ENCODE results near the gene MACROD1.

MACROD1 gene

GRCh38 chr11:64039012-64039665 is 126.8 kb downstream of the MACROD1 start:
- no peak for DNase-seq (ENCODE audit: extremely low read depth in 1 of 2, low read depth in 1 of 2)

DNA sequence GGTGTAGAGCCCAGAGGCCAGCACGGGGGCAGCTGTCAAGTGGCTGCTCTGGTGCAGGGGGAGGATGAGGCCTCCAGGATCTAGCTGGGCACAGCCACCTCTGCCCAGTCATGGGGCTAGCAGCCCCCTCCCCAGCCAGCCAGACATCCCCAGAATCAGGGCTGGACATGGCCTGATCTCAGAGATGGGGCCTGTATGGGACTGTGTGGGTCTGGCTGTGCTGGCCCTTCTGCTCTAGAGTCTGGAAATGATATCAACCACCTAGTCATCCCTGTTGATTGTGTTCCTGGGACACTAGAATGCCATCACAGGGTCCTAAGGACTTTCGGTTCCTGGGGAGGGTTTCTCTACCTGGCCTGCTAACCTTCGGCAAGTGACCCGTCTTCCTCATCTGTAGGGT is 127.4 kb downstream of the MACROD1 start:
- DNase-seq (ENCODE audit: extremely low read depth in 1 of 2, low read depth in 1 of 2), result no peak

DNA sequence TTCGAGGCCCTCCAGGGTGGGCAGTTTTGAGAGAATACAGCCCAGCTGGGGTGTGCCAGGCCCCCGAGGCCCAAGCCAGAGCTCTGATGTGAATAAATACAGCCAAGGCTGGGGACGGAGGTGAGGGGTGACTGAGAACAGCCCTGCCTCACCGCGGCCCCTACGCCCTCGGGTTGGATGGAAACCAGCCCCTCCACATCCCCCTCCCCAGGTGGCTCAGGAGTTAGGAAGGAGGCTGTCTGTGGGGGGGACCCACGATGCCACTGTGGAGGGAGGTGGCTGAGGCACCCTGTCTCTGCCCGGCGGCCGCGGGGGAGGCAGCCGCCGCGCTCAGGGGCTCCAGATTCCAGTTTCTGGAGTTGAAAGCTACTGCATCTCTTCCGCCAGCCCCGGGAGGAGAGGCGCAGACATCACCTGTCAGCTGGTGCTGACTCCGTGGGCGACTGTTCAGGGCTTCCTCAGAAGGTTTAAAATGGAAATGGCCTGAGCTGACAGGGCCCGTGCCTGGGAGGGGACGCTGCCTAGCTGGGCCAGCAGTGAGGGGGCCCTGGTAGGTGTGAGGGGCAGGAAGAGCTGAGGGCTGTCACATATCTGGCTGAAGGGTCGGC is 128.8 kb downstream of the MACROD1 start:
- no peak for DNase-seq (ENCODE audit: extremely low read depth in 1 of 2, low read depth in 1 of 2)

DNA sequence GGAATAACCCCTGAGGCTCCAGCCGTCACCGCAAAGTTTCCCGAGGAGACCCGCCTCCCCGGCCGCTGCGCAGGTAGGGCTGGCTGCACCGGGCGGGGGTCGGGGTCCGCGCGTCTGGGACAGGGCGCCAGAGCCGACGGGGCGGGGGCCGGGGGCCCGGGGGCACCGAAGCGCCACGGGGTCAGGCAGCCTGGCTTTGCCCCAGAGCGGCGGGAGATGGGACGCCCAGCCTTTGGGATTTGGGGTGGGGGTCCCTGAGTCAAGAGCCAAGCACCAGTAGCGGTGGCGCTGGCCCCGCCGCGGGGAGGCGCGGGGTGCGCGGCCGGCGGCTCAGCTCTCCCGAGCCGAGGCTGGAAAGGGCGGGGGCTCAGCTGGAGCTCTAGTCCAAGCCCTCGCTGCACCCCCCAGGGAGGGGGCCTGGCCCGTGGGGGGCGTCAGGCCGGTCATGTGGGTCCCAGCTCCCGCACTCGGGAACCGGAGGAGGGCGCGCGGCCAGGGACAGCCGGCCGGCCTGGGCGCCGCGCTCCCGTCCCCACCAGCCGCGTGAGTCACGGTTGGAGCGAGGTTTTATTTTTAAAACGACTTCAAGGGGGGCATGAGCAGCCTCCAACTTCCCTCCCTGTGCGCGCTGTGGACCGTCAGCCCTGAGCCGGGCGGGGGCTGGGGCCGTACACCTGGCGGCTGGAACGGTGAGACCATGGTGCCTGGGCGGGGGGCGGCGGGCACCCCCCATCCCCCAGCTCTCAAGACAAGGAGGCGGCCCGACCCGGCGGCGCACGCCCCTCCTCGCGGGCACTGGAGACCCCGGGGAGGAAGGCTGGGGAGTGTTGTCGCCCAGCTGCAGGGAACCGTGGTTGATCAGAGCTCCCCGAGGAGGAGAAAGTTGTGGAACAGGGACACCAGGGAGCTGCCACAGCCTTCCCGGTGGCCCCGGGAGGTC is 129.6 kb downstream of the MACROD1 start:
- DNase-seq (ENCODE audit: extremely low read depth in 1 of 2, low read depth in 1 of 2), result no peak

DNA sequence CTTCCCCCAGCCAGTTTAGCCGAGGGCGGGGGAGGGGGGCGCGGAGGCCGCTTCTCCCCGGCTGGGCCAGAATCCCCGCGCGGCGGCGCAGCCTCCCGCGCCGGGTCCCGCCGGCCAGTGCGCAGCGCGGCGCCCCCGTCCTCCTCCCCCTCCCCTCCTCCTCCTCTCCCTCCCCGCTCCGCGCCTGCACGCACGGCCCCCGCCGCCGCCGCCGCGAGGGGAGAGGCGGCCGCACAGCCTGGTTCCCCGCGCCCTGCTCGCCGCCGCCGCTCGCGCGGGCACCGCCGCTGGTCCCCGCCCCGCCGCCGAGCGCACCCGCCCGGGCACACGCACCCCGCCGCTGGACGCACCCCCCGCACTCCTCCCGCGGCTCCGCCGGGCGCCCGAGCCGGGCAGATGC is 130.3 kb downstream of the MACROD1 start, which contains the start of gene FLRT1:
Gene FLRT1 (plus strand): TSS at position 356 of the 400 bp plus-strand sequence. CDS start 80,337 bp downstream, outside the sequence.
- no peak for DNase-seq (ENCODE audit: extremely low read depth in 1 of 2, low read depth in 1 of 2)

GRCh38 chr11:64035081-64035524 is 130.8 kb downstream of the MACROD1 start:
- no peak for DNase-seq (ENCODE audit: extremely low read depth in 1 of 2, low read depth in 1 of 2)

GRCh38 chr11:64034411-64034811 is 131.5 kb downstream of the MACROD1 start:
- DNase-seq (ENCODE audit: extremely low read depth in 1 of 2, low read depth in 1 of 2), result no peak

- no peak for DNase-seq (ENCODE audit: extremely low read depth in 1 of 2, low read depth in 1 of 2)
These were observed 133.9 kb downstream of the MACROD1 start for GRCh38 chr11:64032050-64032449.

GRCh38 chr11:64031001-64031400 is 134.9 kb downstream of the MACROD1 start:
- DNase-seq (ENCODE audit: extremely low read depth in 1 of 2, low read depth in 1 of 2), result no peak

GRCh38 chr11:64029773-64030172 is 136.1 kb downstream of the MACROD1 start:
- no peak for DNase-seq (ENCODE audit: extremely low read depth in 1 of 2, low read depth in 1 of 2)

GRCh38 chr11:64028398-64029115 is 137.4 kb downstream of the MACROD1 start:
- no peak for DNase-seq (ENCODE audit: extremely low read depth in 1 of 2, low read depth in 1 of 2)

DNA sequence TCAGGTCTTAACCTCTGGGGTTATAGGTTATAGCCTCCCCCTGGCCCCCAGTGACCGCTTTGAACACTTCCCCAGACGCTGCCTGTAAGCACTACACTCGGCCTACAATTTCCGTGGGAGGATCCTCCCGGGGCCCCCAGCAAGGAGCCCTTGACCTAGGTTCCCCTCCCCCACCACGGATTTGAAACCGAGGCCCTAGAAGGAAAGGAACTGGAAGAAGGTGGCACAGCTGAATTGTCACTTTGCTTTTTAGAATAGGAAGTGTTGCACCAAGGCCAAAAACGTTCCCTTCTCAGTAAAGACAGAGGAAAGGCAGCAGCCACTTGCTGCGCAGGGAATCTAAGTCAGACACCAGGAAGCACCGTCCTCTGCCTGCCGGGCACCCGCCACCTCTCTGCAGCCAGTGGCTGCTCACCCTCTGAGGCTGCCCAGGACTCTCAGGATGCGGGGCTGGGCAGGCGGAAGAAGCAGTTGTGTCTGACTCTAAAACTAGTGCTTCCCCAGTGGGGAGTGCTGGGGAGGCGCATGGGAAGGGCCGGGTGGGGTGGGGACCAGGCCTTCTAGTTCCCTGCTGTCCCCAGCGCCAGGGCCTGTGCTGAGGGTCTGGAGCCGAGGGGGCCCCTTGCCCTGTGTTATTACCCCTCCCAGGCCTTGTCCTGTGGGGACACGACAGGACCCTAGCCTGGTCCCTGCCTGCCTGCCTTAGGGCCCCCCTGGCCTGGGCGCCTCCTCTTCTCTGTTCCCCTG is 138.1 kb downstream of the MACROD1 start:
- DNase-seq (ENCODE audit: extremely low read depth in 1 of 2, low read depth in 1 of 2), result no peak

GRCh38 chr11:64026575-64027205 is 139.2 kb downstream of the MACROD1 start:
- no peak for DNase-seq (ENCODE audit: extremely low read depth in 1 of 2, low read depth in 1 of 2)

DNA sequence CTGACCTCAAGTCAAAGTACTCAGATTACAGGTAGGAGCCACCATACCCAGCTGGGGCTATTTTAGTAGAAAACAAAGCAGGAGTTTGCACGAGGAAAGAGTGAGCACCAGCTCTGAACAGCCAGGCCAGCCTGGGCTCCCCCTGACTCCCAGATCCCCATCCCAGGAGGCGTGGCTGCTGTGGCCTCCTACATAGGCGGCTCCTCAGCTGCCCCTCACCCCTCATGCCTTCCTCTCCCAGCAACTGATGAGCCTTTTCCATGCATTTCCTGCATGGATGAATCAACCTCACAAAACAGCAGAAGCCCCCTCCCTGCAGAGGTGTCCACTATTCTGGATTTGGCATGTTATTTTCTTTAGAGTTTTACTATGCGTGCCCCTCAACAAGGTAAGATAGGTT is 140.7 kb downstream of the MACROD1 start:
- no peak for DNase-seq (ENCODE audit: extremely low read depth in 1 of 2, low read depth in 1 of 2)

DNA sequence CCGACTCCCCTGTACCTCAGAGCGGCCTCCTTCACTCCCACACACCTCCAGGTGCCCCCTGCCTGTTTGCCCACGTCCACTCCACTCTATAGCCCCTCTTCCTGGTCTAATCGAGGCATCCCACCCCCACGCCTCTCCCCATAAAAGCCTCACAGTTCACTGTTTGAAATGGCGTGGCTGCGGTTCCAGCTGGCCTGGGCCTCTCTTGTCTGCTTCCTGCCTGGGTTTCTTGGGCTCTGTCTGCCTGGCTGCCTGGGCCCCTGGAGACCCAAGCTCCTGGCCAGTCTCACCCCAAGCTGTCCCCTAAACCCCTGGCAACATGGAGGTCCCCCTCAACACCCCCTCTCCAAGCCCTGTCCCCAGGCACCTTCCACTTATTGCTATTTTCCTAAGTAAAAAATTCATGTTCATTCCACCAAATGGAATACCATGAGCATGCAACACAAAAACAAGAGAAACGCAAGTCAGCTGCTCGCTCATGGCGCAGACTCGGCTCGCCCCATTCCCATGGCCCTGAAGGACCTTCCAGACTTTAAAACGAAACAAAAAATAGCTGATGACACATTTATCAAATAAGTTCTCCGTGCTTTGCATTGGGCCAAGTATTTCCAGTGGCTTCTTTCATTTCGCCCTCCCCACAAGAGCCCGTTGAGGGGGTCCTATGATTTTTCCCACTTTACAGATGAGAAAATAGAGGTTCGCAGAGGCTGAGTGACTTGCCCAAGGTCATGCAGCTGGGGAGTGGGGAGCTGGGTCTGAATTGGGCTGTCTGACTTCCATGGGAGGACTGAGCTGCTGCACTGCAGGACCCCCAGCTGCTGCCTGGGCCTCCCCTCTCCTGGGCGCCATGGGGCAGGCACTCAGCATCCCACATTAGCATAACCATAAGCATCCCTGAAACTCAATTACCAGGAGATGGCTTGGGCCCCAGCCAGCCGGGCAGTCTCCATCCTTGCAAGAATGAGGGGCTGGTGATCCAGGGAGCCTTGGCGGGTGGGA is 141.9 kb downstream of the MACROD1 start:
- DNase-seq (ENCODE audit: extremely low read depth in 1 of 2, low read depth in 1 of 2), result no peak

- no peak for DNase-seq (ENCODE audit: extremely low read depth in 1 of 2, low read depth in 1 of 2)
These were observed 143.7 kb downstream of the MACROD1 start for GRCh38 chr11:64022125-64022784.

DNA sequence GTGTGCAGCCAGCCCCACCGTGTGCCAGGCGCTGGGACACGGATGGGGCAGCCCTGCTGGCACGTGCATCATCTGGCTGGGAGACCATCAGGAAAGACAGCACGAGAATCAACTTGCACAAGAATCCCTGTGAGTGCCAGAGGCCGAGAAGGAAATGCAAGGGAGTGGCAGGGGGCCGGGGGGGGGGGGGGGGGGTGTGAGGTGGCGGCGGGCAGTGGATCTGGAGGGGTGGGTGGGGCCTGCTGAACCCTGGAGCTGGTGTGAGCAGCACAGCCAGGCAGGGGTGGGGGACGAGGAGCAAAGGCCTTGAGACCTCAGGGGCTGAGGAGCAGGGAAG is 144.2 kb downstream of the MACROD1 start:
- DNase-seq (ENCODE audit: extremely low read depth in 1 of 2, low read depth in 1 of 2), result no peak

Measured in stimulated activated CD8-positive, alpha-beta memory T cell treated with anti-CD3 and anti-CD28 coated beads, Interleukin-7, amount 100 ng/mL, for 48 hours (primary cell).